HepG2 (cell line): ENCODE results near the gene RAP1A. TPM values are rescaled to one million over a fixed set of nuclear protein-coding genes. Genes with fewer than 3 reads are reported as not detected.

Experiments used
- AHDC1 ChIP-seq: sonication (generic); formaldehyde crosslinking; IDR thresholded peaks from 2 replicates; pipeline ENCODE4 v1.5.1; 2020; ENCODE audit warnings: mild to moderate bottlenecking, missing genetic modification reagents, borderline replicate concordance
- ATM ChIP-seq: fragments of 450-650 bp; IDR thresholded peaks from 2 replicates; pipeline ENCODE4 v1.7.1; 2017; ENCODE audit warnings: mild to moderate bottlenecking, borderline replicate concordance
- CHD4 ChIP-seq: fragments of 200-600 bp; sonication (generic); IDR thresholded peaks from 2 replicates; pipeline ENCODE4 v1.7.0; 2017; ENCODE audit warnings: mild to moderate bottlenecking, low read length, borderline replicate concordance
- DR1 ChIP-seq: sonication (generic); formaldehyde crosslinking; IDR thresholded peaks from 2 replicates; pipeline ENCODE4 v1.8.0; 2021; ENCODE audit warnings: mild to moderate bottlenecking, missing genetic modification reagents, inconsistent platforms
- HNF4A ChIP-seq: sonication (generic); formaldehyde crosslinking; IDR thresholded peaks from 2 replicates; pipeline ENCODE4 v1.4.0; 2020; ENCODE audit warnings: missing genetic modification reagents
- HOXA9 ChIP-seq: sonication (generic); formaldehyde crosslinking; IDR thresholded peaks from 2 replicates; pipeline ENCODE4 v1.8.1; 2022; ENCODE audit warnings: missing genetic modification reagents, mild to moderate bottlenecking, moderate library complexity, borderline replicate concordance
- MED1 ChIP-seq: sonication (generic); formaldehyde crosslinking; IDR thresholded peaks from 2 replicates; pipeline ENCODE4 v1.4.0; 2020; ENCODE audit warnings: missing genetic modification reagents
- NFIB ChIP-seq: sonication (generic); formaldehyde crosslinking; IDR thresholded peaks from 2 replicates; pipeline ENCODE4 v1.9.0; 2021; ENCODE audit warnings: missing genetic modification reagents, mild to moderate bottlenecking, borderline replicate concordance
- NFRKB ChIP-seq: fragments of 450-650 bp; IDR thresholded peaks from 2 replicates; pipeline ENCODE4 v1.6.1; 2017
- PCBP2 ChIP-seq: fragments of 200-400 bp; formaldehyde crosslinking; optimal IDR thresholded peaks from 2 replicates; pipeline ENCODE3; 2018; ENCODE audit warnings: low read length, low read depth; ENCODE audit not compliant: poor library complexity, severe bottlenecking
- SOX13 ChIP-seq, 3 experiments: fragments of 450-650 bp in 1 of 3; sonication (generic) in 1 of 3; formaldehyde crosslinking in 1 of 3; IDR thresholded peaks in 2 of 3; conservative IDR thresholded peaks in 1 of 3; 2 replicates each; pipeline versions ENCODE4 v1.5.0 to v1.6.1; 2016 to 2020; ENCODE audit warnings: antibody characterized with exemption in 1 of 3, mild to moderate bottlenecking in 1 of 3, missing compliant biosample characterization in 1 of 3, missing genetic modification reagents in 1 of 3, moderate library complexity in 1 of 3
- SP4 ChIP-seq: sonication (generic); formaldehyde crosslinking; IDR thresholded peaks from 2 replicates; pipeline ENCODE4 v1.8.1; 2023; ENCODE audit warnings: mild to moderate bottlenecking, missing genetic modification reagents
- ZFP36L1 ChIP-seq: sonication (generic); formaldehyde crosslinking; IDR thresholded peaks from 2 replicates; pipeline ENCODE4 v1.8.0; 2022; ENCODE audit warnings: mild to moderate bottlenecking, missing genetic modification reagents, moderate library complexity
- ZFYVE20 ChIP-seq: sonication (generic); formaldehyde crosslinking; IDR thresholded peaks from 2 replicates; pipeline ENCODE4 v1.8.0; 2023; ENCODE audit warnings: low read depth, mild to moderate bottlenecking, moderate library complexity, missing genetic modification reagents, borderline replicate concordance
- ZNF180 ChIP-seq: sonication (generic); formaldehyde crosslinking; IDR thresholded peaks from 2 replicates; pipeline ENCODE4 v1.4.0; 2020; ENCODE audit warnings: low read depth, missing genetic modification reagents, borderline replicate concordance
- ZNF598 ChIP-seq: sonication (generic); formaldehyde crosslinking; IDR thresholded peaks from 2 replicates; pipeline ENCODE4 v1.5.1; 2020; ENCODE audit warnings: mild to moderate bottlenecking, missing genetic modification reagents, borderline replicate concordance
- ZNF839 ChIP-seq: sonication (generic); formaldehyde crosslinking; IDR thresholded peaks from 2 replicates; pipeline ENCODE4 v1.4.0; 2020; ENCODE audit warnings: missing genetic modification reagents, mild to moderate bottlenecking, borderline replicate concordance
- ZSCAN30 ChIP-seq: sonication (generic); formaldehyde crosslinking; IDR thresholded peaks from 2 replicates; pipeline ENCODE4 v1.5.0; 2020; ENCODE audit warnings: mild to moderate bottlenecking, missing genetic modification reagents
- polyA plus RNA-seq, 8 experiments: library from polyadenylated mRNA; depleted of rRNA in 3 of 8; stranded (reverse) in 7 of 8; unstranded in 1 of 8; fragments of >200 nt; fragmentation: Illumina TruSeq in 4 of 8; extraction: Trizol in 4 of 8; gene quantifications; 2 replicates each; pipeline versions ENCODE4 v1.2.1 to v1.2.3, GENCODE V29; 2011 to 2016; ENCODE audit warnings: low read depth in 4 of 8, missing spikeins in 1 of 8, mixed read lengths in 1 of 8; ENCODE audit not compliant: insufficient read depth in 1 of 8
- total RNA-seq, 5 experiments: library from RNA; depleted of rRNA; stranded (reverse); fragments of >200 nt; fragmentation: Illumina TruSeq; extraction: Trizol; gene quantifications; 2 replicates each; pipeline ENCODE4 v1.2.3, GENCODE V29; 2016; ENCODE audit warnings: low read depth in 1 of 5
- TF ChIP-seq, protein P1 (sequence below): sonication (generic); formaldehyde crosslinking; conservative IDR thresholded peaks from 2 replicates; pipeline ENCODE4 v1.4.0; 2020; ENCODE audit warnings: missing genetic modification reagents
- TF ChIP-seq, protein P2 (sequence below): sonication (generic); formaldehyde crosslinking; IDR thresholded peaks from 2 replicates; pipeline ENCODE4 v1.5.1; 2020; ENCODE audit warnings: missing genetic modification reagents, mild to moderate bottlenecking, borderline replicate concordance

Gene RAP1A
- total and polyA plus RNA-seq, 2 of the 13 experiments (the other 11 are each of a cell fraction or from before 2014, with no cell fraction given): 19.0 to 20.7 TPM

DNA sequence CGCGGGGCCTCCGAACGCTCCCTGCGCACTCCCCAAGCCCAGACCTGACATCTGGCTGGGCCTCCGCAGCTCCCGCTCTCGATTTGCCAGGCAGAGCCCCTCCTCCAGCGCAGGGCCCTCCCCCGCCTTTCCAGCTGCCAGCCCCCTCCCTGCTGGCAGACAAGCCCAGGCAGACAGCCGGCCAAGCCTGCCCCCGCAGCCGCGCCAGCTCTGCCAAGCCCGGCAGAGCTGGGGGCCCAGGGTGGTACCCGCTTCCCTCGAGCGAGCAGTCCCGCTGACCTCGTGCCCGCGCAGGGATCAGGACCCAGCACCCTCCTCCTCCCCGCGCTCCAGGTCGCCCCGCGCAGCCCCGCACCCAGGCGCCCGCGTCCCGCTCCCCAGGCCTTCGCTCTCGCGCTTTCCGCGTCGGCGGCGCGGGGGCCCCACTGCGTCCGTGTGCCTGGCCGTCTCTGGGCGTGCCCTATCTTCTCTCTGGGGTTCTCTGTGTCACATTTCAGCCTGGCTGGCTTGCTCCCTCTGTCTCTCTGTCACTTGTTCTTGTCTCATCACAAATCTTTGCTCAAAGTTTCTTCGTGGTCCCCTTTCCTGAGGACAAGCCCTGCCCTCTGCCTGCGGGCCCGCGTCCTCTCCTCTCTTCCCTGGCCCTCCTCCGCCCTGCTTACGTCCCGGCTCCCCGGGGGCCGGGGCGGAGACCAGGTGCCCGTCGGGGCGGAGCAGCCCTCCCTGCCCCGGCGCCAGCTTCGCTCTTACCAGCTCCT lies 119.0 kb downstream of the RAP1A start (continued):
- TF ChIP-seq, protein P1, sequence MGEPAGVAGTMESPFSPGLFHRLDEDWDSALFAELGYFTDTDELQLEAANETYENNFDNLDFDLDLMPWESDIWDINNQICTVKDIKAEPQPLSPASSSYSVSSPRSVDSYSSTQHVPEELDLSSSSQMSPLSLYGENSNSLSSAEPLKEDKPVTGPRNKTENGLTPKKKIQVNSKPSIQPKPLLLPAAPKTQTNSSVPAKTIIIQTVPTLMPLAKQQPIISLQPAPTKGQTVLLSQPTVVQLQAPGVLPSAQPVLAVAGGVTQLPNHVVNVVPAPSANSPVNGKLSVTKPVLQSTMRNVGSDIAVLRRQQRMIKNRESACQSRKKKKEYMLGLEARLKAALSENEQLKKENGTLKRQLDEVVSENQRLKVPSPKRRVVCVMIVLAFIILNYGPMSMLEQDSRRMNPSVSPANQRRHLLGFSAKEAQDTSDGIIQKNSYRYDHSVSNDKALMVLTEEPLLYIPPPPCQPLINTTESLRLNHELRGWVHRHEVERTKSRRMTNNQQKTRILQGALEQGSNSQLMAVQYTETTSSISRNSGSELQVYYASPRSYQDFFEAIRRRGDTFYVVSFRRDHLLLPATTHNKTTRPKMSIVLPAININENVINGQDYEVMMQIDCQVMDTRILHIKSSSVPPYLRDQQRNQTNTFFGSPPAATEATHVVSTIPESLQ (CRISPR knock-in tag): no peak
- TF ChIP-seq ZNF839 (CRISPR knock-in tag) (no peak), HNF4A (CRISPR knock-in tag) (no peak), SP4 (CRISPR knock-in tag) (no peak; the same call in 1 of the 2 replicates), ZNF598 (CRISPR knock-in tag) (no peak), PCBP2 (no peak), ZNF180 (no peak), ZFYVE20 (CRISPR knock-in tag) (no peak), ZFP36L1 (CRISPR knock-in tag) (no peak), DR1 (CRISPR knock-in tag) (no peak), NFIB (CRISPR knock-in tag) (no peak), ATM (no peak), SOX13 (IDR thresholded peaks at IDR 0.05) (no peak), SOX13 (CRISPR knock-in tag; conservative IDR thresholded peaks at IDR 0.05 in 1 of 2, IDR thresholded peaks at IDR 0.05 in 1 of 2) (no peak; a peak in 1 of 4 replicates), HOXA9 (no peak), ZSCAN30 (CRISPR knock-in tag) (no peak), MED1 (peak; percentile 8; the same call in 1 of the 2 replicates), CHD4 (no peak), AHDC1 (CRISPR knock-in tag) (no peak), NFRKB (no peak)
- TF ChIP-seq, protein P2, sequence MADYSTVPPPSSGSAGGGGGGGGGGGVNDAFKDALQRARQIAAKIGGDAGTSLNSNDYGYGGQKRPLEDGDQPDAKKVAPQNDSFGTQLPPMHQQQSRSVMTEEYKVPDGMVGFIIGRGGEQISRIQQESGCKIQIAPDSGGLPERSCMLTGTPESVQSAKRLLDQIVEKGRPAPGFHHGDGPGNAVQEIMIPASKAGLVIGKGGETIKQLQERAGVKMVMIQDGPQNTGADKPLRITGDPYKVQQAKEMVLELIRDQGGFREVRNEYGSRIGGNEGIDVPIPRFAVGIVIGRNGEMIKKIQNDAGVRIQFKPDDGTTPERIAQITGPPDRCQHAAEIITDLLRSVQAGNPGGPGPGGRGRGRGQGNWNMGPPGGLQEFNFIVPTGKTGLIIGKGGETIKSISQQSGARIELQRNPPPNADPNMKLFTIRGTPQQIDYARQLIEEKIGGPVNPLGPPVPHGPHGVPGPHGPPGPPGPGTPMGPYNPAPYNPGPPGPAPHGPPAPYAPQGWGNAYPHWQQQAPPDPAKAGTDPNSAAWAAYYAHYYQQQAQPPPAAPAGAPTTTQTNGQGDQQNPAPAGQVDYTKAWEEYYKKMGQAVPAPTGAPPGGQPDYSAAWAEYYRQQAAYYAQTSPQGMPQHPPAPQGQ (CRISPR knock-in tag): no peak
